ENCODE measurements around the gene SCN3A. TPM values are rescaled to one million over a fixed set of nuclear protein-coding genes. Genes with fewer than 3 reads are reported as not detected.

Gene SCN3A
- total RNA-seq, 1 donor from 2014 or later = 2.2 TPM

GRCh38 chr2:165120740-165121467 is 82.9 kb downstream of the SCN3A start:
- no peaks in the 10 kb centered on the region for H3K4me1 Mint-ChIP-seq
- H3K27ac Mint-ChIP-seq = no peak overlapping the region
- DNase-seq (no peak), ATAC-seq (ENCODE audit: low read depth) (no peak)
- intact Hi-C loops (cut with micrococcal nuclease) = no loop called here
- CTCF ChIA-PET = interaction anchor here (0.8 kb wide), 1 partner anchor 9 kb away, joined by 3 read pairs; no protein-coding TSS in a partner anchor
- H3K27me3 Mint-ChIP-seq = no peaks in the 10 kb centered on the region
- POLR2A ChIA-PET = no interaction called here
- H3K4me3 Mint-ChIP-seq = no peak overlapping the region
- H3K9me3 Mint-ChIP-seq = no peaks in the 10 kb centered on the region
- H3K36me3 Mint-ChIP-seq (ENCODE audit: low read depth) = peaks cover 2% of the 10 kb centered on the region
- TF ChIP-seq CTCF (IDR thresholded peaks at IDR 0.05) = no peak

GRCh38 chr2:165115258-165115657 is 88.6 kb downstream of the SCN3A start:
- H3K4me3 Mint-ChIP-seq = no peak overlapping the region
- H3K27ac Mint-ChIP-seq = no peak overlapping the region
- ChIA-PET CTCF (no interaction called here), POLR2A (no interaction called here)
- no peak for TF ChIP-seq CTCF (IDR thresholded peaks at IDR 0.05)
- intact Hi-C loops (cut with micrococcal nuclease) = no loop called here
- no peaks in the 10 kb centered on the region for H3K36me3 Mint-ChIP-seq (ENCODE audit: low read depth)
- no peaks in the 10 kb centered on the region for H3K4me1 Mint-ChIP-seq
- H3K27me3 Mint-ChIP-seq = no peaks in the 10 kb centered on the region
- ATAC-seq (ENCODE audit: low read depth) (no peak), DNase-seq (no peak)
- no peaks in the 10 kb centered on the region for H3K9me3 Mint-ChIP-seq

- Mint-ChIP-seq H3K4me3 (no peak overlapping the region), H3K27me3 (no peaks in the 10 kb centered on the region), H3K4me1 (no peaks in the 10 kb centered on the region), H3K27ac (no peak overlapping the region), H3K9me3 (no peaks in the 10 kb centered on the region), H3K36me3 (ENCODE audit: low read depth) (no peaks in the 10 kb centered on the region)
- ChIA-PET CTCF (no interaction called here), POLR2A (no interaction called here)
- ATAC-seq (ENCODE audit: low read depth) (no peak), DNase-seq (no peak)
- intact Hi-C loops (cut with micrococcal nuclease) = no loop called here
- TF ChIP-seq CTCF (IDR thresholded peaks at IDR 0.05) = no peak
These were observed 89.4 kb downstream of the SCN3A start for GRCh38 chr2:165114346-165114939.

GRCh38 chr2:165113414-165113813 is 90.4 kb downstream of the SCN3A start:
- H3K9me3 Mint-ChIP-seq = no peaks in the 10 kb centered on the region
- ChIA-PET POLR2A (no interaction called here), CTCF (no interaction called here)
- intact Hi-C loops (cut with micrococcal nuclease) = no loop called here
- TF ChIP-seq CTCF (IDR thresholded peaks at IDR 0.05) = no peak
- no peak for DNase-seq
- no peak for ATAC-seq (ENCODE audit: low read depth)
- no peaks in the 10 kb centered on the region for H3K27me3 Mint-ChIP-seq
- H3K4me1 Mint-ChIP-seq = no peaks in the 10 kb centered on the region
- H3K36me3 Mint-ChIP-seq (ENCODE audit: low read depth) = no peaks in the 10 kb centered on the region
- no peak overlapping the region for H3K27ac Mint-ChIP-seq
- no peak overlapping the region for H3K4me3 Mint-ChIP-seq

- Mint-ChIP-seq H3K36me3 (ENCODE audit: low read depth) (no peaks in the 10 kb centered on the region), H3K4me1 (no peaks in the 10 kb centered on the region), H3K27me3 (no peaks in the 10 kb centered on the region), H3K4me3 (no peak overlapping the region), H3K9me3 (no peaks in the 10 kb centered on the region), H3K27ac (no peak overlapping the region)
- DNase-seq (no peak), ATAC-seq (ENCODE audit: low read depth) (no peak)
- ChIA-PET CTCF (no interaction called here), POLR2A (no interaction called here)
- TF ChIP-seq CTCF (IDR thresholded peaks at IDR 0.05) = no peak
- intact Hi-C loops (cut with micrococcal nuclease) = no loop called here
These were observed 91.1 kb downstream of the SCN3A start for GRCh38 chr2:165112789-165113188.

Measured in activated B cell treated with CpG ODN at 0.5 μM for 24 hours (primary cell).